A549 treated with AZD2906 at 1 μM for 4 hours (cell line): ENCODE measurements around the gene CFAP74. TPM values are rescaled to one million over a fixed set of nuclear protein-coding genes. Genes with fewer than 3 reads are reported as not detected.

Experiments used
- total RNA-seq: library from RNA; stranded (reverse); fragments of 200-300 nt; extraction: Qiagen RNA extraction; gene quantifications from 5 replicates; pipeline ENCODE4 v1.2.3, GENCODE V29; 2022

Gene CFAP74, protein sequence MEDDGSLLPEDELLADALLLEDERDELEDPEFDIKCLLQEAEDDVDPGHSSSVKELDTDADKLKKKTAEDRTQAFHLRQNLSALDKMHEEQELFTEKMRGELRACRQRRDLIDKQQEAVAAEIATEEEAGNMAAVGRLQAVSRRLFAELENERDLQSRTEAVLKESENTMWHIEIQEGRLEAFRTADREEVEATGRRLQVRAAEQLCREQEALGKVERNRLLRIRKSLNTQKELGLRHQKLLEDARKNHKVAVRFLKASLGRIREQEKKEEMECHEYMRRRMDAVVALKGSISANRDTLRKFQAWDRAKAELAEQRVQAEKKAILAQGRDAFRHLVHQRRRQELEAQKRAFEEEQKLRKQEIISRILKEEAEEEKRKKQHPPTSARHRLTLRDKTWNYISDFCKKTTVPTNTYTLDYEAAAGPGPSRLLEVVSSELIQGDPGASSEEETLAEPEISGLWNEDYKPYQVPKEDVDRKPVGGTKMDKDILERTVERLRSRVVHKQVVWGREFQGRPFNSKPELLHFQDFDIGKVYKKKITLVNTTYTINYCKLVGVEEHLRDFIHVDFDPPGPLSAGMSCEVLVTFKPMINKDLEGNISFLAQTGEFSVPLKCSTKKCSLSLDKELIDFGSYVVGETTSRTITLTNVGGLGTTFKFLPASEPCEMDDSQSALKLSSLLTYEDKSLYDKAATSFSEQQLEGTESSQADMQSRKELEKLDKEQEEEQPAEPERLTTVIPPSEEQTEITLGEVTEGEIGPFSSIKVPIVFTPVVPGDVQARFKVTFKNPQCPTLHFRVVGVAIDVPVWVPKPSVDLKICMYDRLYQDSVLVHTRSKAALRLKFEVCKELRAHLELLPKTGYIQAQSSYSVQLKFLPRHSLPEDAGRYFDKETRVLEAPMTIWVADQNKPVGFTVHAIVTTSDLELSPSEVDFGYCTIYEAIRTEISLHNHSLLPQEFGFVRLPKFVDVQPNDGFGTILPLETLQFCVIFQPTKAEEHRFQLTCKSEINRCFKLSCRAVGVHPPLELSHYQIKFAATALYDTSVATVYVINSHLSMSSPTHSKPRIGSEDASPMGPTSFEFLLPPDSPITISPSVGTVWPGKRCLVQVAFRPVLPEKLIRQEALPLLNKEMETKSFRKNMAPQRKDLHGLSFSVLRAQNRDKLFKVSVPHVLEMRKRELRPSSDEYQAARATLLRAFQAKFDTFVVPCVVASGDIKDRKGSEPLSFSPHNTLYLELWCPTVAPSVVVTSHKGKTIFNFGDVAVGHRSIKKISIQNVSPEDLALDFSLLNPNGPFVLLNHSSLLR (N-terminal part only)
- total RNA-seq = 0.02 to 0.07 TPM (median 0.06 TPM) in 3 of 5 replicates, not detected in the others

GRCh38 chr1:2003541-2004131, at the start of gene CFAP74:
Gene CFAP74, minus strand, starts transcription at chr1:2003786. Its CDS starts 12,830 bp downstream, at chr1:1990956.

GRCh38 chr1:2049718-2050431, 46.3 kb upstream of the CFAP74 start, which contains the start of gene PRKCZ:
Gene PRKCZ, plus strand, starts transcription at chr1:2050411. Its CDS starts 220 bp downstream, at chr1:2050631.

DNA sequence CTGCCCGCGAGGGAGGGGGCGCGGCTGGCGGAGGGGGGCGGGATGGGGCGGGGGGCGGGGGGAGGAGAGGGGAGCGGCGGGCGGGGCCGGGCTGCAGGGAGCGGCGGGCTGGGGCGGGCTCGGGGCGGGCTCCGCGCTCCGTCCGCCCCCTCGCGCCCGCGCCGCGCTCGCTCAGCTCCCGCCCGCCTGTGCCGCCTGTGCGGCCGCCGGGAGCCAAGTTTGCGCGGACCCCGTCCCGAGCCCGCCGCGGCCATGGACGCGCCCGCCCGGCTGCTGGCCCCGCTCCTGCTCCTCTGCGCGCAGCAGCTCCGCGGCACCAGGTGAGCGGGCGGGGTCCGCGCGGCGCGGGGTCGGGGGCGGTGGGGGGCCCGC, 15.6 kb upstream of the CFAP74 start, which contains the start of gene GABRD:
GABRD (plus strand) TSS at position 174 of the 372 bp plus-strand sequence; CDS start at position 253, 79 bp downstream.

GRCh38 chr1:1918901-1919303, 84.7 kb downstream of the CFAP74 start, which contains the start of gene TMEM52:
Gene TMEM52, minus strand, starts transcription at chr1:1919279. Its CDS starts 14 bp downstream, at chr1:1919265.

DNA sequence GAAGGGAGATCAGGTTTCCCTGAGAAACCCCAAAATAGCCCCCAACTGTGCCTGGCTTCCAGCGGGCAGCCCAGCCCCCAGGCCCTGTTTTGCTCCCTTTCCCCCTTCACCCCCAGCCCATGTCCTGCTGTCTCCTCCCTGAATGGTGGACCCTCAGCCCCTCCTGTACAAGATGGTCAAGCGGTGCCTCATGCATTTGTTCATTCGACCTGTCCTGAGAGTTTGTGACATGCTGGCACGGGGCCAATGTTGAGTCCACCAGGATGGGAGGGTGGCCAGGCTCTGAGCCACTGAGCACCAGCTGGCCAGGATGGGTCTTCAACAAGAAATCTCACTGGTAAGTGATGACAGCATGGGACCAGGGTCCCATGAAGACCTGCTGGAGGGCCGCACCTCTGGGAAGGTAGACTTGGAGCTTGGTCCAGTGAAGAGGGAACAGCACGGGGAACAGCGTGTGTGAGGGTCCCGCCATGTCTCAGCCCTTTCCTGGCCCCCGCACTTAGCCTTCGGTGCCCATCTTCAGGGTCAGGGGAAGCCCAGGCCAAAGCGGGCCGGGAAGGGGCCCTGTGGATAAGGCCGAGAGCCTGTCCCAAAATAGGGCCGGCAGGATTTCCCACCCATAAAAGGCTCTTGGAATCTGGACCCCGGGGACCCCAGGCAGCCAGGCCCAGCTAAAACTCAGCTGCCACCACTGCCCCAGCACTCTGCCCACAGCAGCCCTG, 88.5 kb downstream of the CFAP74 start, which contains the start of gene CALML6:
CALML6 (plus strand) TSS at position 290 of the 722 bp plus-strand sequence; CDS start at position 311, 21 bp downstream.

DNA sequence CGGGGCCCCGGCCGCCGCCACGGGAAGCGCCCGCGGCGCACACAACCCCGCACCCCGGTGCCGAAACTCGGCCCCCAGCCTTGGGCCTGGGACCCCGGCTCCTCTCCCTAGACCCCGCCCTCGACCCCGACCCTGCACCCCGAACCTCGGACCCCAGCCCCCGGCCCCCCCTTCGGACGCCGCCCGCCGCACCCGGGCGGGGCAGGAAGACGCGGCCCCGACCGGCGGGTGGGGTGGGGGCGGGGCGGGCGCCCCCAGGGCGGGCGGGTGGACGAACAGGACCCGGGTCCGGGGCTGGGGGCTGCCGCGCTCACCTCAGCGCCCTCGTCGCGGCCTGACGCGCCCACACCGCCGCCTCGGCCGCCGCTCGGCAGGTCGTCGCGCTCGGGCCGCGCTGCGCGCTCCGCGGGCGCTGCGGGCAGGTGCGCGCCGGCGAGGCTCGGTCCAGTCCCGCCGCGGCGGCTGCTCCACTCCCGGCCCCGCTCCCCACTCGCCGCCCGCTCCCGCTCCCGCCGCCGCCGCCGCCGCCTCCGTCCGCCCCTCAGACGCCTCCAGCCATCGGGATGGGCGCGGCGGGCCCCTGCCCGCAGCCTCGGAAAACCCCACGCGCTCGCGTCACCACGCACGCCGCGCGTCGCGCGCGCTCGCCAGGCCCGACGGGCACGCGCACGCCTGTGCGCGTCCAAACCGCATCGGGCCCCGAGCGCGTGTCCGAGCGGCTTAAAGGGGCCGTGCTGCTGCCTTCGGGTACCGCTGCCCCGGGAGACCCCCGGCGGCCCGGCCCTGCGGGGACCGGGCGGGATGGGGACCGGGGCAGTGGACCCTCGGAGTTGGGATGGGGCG, 112.9 kb downstream of the CFAP74 start, which contains the start of gene GNB1:
GNB1 (minus strand) TSS at position 582 of the 843 bp plus-strand sequence. CDS start 65,634 bp downstream, outside the sequence.

Other genes starting within 250 kb of the CFAP74 start
- 31.9 to 42.6 TPM (median 39.5 TPM) in 5 replicates for gene NADK, start 225.3 kb downstream of the CFAP74 start, total RNA-seq
- 173 to 208 TPM (median 198 TPM) in 5 replicates for gene GNB1, start 112.7 kb downstream of the CFAP74 start, total RNA-seq
- 0.12 to 0.23 TPM (median 0.15 TPM) in 5 replicates for gene CALML6, start 88.5 kb downstream of the CFAP74 start, total RNA-seq
- gene TMEM52, start 84.5 kb downstream of the CFAP74 start, total RNA-seq = 0.37 to 1.6 TPM (median 1.2 TPM) in 5 replicates
- gene GABRD, start 15.6 kb upstream of the CFAP74 start, total RNA-seq = 0.19 to 0.66 TPM (median 0.44 TPM) in 5 replicates
- 8.0 to 10.9 TPM (median 9.2 TPM) in 5 replicates for gene PRKCZ, start 46.6 kb upstream of the CFAP74 start, total RNA-seq
- gene FAAP20, start 191.0 kb upstream of the CFAP74 start, total RNA-seq = 37.4 to 65.6 TPM (median 60.7 TPM) in 5 replicates
- gene SKI, start 224.5 kb upstream of the CFAP74 start, total RNA-seq = 22.2 to 25.1 TPM (median 24.5 TPM) in 5 replicates